ENCODE measurements around the gene C17orf67.

GRCh38 chr17:56810891-56811775, 22.6 kb downstream of the C17orf67 start:
- TF ChIP-seq USF2 (CRISPR knock-in tag; IDR thresholded peaks at IDR 0.05): no peak
- no peak for TF ChIP-seq TAF7 (tag; IDR thresholded peaks at IDR 0.05)
- no peak for TF ChIP-seq HIVEP1 (CRISPR knock-in tag; IDR thresholded peaks at IDR 0.05)
- TF ChIP-seq SNRNP70 (optimal IDR thresholded peaks at IDR 0.05; ENCODE audit: low read depth, low read length): no peak
- no peak for TF ChIP-seq CBX2 (IDR thresholded peaks at IDR 0.05; ENCODE audit: insufficient read depth, low read length, poor library complexity, severe bottlenecking)
- no peak for TF ChIP-seq ZNF584 (CRISPR knock-in tag; IDR thresholded peaks at IDR 0.05; ENCODE audit: low read depth)
- no peak for TF ChIP-seq ESRRA (IDR thresholded peaks at IDR 0.05; ENCODE audit: borderline replicate concordance, low read depth)

All from K562 (cell line).